HG02678 (cell line): Measurements from ENCODE around the gene HMGXB4.

ENCODE experiments used
- ATAC-seq: cut with Tn5 transposase; IDR thresholded peaks from one replicate; pipeline ENCODE4 v1.9.1; 2021; ENCODE audit warnings: mild to moderate bottlenecking, moderate library complexity; ENCODE audit not compliant: unreplicated experiment

HMGXB4 gene

GRCh38 chr22:35253946-35254345 lies 3.3 kb upstream of the HMGXB4 start:
- no peak for ATAC-seq

- ATAC-seq: peak; percentile 19
Observed at GRCh38 chr22:35257002-35257320, 332 bp upstream of the HMGXB4 start.

GRCh38 chr22:35258191-35258988 lies 1.1 kb downstream of the HMGXB4 start:
- no peak for ATAC-seq

- no peak for ATAC-seq
Observed at GRCh38 chr22:35264986-35265385, 7.7 kb downstream of the HMGXB4 start.

- ATAC-seq: no peak
Observed at GRCh38 chr22:35266277-35266676, 9.0 kb downstream of the HMGXB4 start.

- ATAC-seq: no peak
Observed at GRCh38 chr22:35269630-35270029, 12.3 kb downstream of the HMGXB4 start.

GRCh38 chr22:35274154-35274871 lies 17.0 kb downstream of the HMGXB4 start:
- ATAC-seq: no peak

- no peak for ATAC-seq
Observed at GRCh38 chr22:35275580-35275979, 18.3 kb downstream of the HMGXB4 start.

- no peak for ATAC-seq
Observed at GRCh38 chr22:35276019-35276418, 18.7 kb downstream of the HMGXB4 start.

GRCh38 chr22:35288116-35288515 lies 30.8 kb downstream of the HMGXB4 start:
- no peak for ATAC-seq

- ATAC-seq: no peak
Observed at GRCh38 chr22:35292786-35293185, 35.5 kb downstream of the HMGXB4 start.

- no peak for ATAC-seq
Observed at GRCh38 chr22:35296051-35296450, 38.8 kb downstream of the HMGXB4 start.

- ATAC-seq: no peak
Observed at GRCh38 chr22:35299217-35299672, 42.0 kb downstream of the HMGXB4 start.

GRCh38 chr22:35299673-35300499 lies 42.6 kb downstream of the HMGXB4 start, which contains the start of gene TOM1:
TOM1 (plus strand) TSS chr22:35299894; CDS start chr22:35299929, 35 bp downstream.
- ATAC-seq: peak; percentile 96

- ATAC-seq: no peak
Observed at GRCh38 chr22:35301372-35301874, 44.1 kb downstream of the HMGXB4 start.

- ATAC-seq: no peak
Observed at GRCh38 chr22:35303029-35303624, 45.8 kb downstream of the HMGXB4 start.

GRCh38 chr22:35305525-35306070 lies 48.3 kb downstream of the HMGXB4 start:
- ATAC-seq: no peak

GRCh38 chr22:35306350-35306967 lies 49.2 kb downstream of the HMGXB4 start:
- ATAC-seq: no peak

- no peak for ATAC-seq
Observed at GRCh38 chr22:35307372-35307771, 50.1 kb downstream of the HMGXB4 start.

GRCh38 chr22:35307892-35308291 lies 50.6 kb downstream of the HMGXB4 start:
- ATAC-seq: no peak
